Measurements from ENCODE around the gene SAP30L. TPM values are rescaled to one million over a fixed set of nuclear protein-coding genes. Genes with fewer than 3 reads are reported as not detected.

Gene SAP30L
- total and polyA plus RNA-seq, 3 donors from 2014 or later = 53.7 to 70.9 (median 56.9) TPM

GRCh38 chr5:154498591-154498990 lies 52.8 kb downstream of the SAP30L start:
- H3K27ac ChIP-seq = no peak overlapping the region
- no peaks in the 10 kb centered on the region for H3K27me3 ChIP-seq
- 91 to 96% methylated on average over 1 of the region's 1 CpG for WGBS, 2 donors
- H3K4me3 ChIP-seq = no peak overlapping the region
- no peaks in the 10 kb centered on the region for H3K9me3 ChIP-seq
- intact Hi-C loops (cut with DNase I; ENCODE audit: low total_unique reads) = no loop called here
- no peak for DNase-seq
- no peaks in the 10 kb centered on the region for H3K36me3 ChIP-seq (ENCODE audit: low read depth, missing control alignments)
- TF ChIP-seq POLR2A (IDR thresholded peaks at IDR 0.05) (no peak), CTCF (IDR thresholded peaks at IDR 0.05) (no peak)
- no peaks in the 10 kb centered on the region for H3K4me1 ChIP-seq

GRCh38 chr5:154498994-154499393 lies 53.2 kb downstream of the SAP30L start:
- TF ChIP-seq CTCF (IDR thresholded peaks at IDR 0.05) = no peak
- no peak for TF ChIP-seq POLR2A (IDR thresholded peaks at IDR 0.05)
- H3K4me3 ChIP-seq = no peak overlapping the region
- no peaks in the 10 kb centered on the region for H3K27me3 ChIP-seq
- H3K4me1 ChIP-seq = no peaks in the 10 kb centered on the region
- 94 to 95% methylated on average over 2 of the region's 2 CpGs for WGBS, 2 donors
- intact Hi-C loops (cut with DNase I; ENCODE audit: low total_unique reads) = no loop called here
- DNase-seq = no peak
- H3K27ac ChIP-seq = no peak overlapping the region
- H3K36me3 ChIP-seq (ENCODE audit: low read depth, missing control alignments) = no peaks in the 10 kb centered on the region
- H3K9me3 ChIP-seq = no peaks in the 10 kb centered on the region

GRCh38 chr5:154501566-154501965 lies 55.8 kb downstream of the SAP30L start:
- Histone ChIP-seq H3K4me1 (no peaks in the 10 kb centered on the region), H3K36me3 (ENCODE audit: low read depth, missing control alignments) (no peaks in the 10 kb centered on the region), H3K4me3 (no peak overlapping the region), H3K27ac (no peak overlapping the region), H3K9me3 (no peaks in the 10 kb centered on the region), H3K27me3 (no peaks in the 10 kb centered on the region)
- WGBS, 2 donors = 78 to 82% methylated on average over 2 of the region's 2 CpGs
- no peak for DNase-seq
- no peak for TF ChIP-seq CTCF (IDR thresholded peaks at IDR 0.05)
- TF ChIP-seq POLR2A (IDR thresholded peaks at IDR 0.05) = no peak
- intact Hi-C loops (cut with DNase I; ENCODE audit: low total_unique reads) = no loop called here

GRCh38 chr5:154502180-154502579 lies 56.4 kb downstream of the SAP30L start:
- H3K27me3 ChIP-seq = no peaks in the 10 kb centered on the region
- intact Hi-C loops (cut with DNase I; ENCODE audit: low total_unique reads) = no loop called here

More at GRCh38 chr5:154502180-154502579, 56.4 kb downstream of the SAP30L start:
- DNase-seq = no peak
- Histone ChIP-seq H3K36me3 (ENCODE audit: low read depth, missing control alignments) (no peaks in the 10 kb centered on the region), H3K27ac (no peak overlapping the region), H3K4me1 (no peaks in the 10 kb centered on the region), H3K9me3 (no peaks in the 10 kb centered on the region), H3K4me3 (no peak overlapping the region)
- whole genome bisulfite sequencing, 2 donors = 94% methylated on average over 1 of the region's 1 CpG
- no peak for TF ChIP-seq POLR2A (IDR thresholded peaks at IDR 0.05)
- no peak for TF ChIP-seq CTCF (IDR thresholded peaks at IDR 0.05)
